Kidney (tissue), 14 donors: ENCODE measurements around the gene CEP131. TPM values are rescaled to one million over a fixed set of nuclear protein-coding genes. Genes with fewer than 3 reads are reported as not detected.

Experiments
- DNase-seq, 5 donors: peaks; one replicate each; pipeline ENCODE4 v3.0.0-alpha.2; 2013 to 2020
- FAIRE-seq: peaks from 2 replicates; lab custom pipeline; 2012; peaks lifted over from hg19 to GRCh38; lab: Jason Lieb, UNC
- H3K27ac ChIP-seq, 2 donors: one replicate each; pipeline ENCODE4 v1.7.0; 2013; ENCODE audit warnings: low read depth in 2 of 2, low read length in 2 of 2, inconsistent platforms in 1 of 2
- H3K27me3 ChIP-seq: one replicate; pipeline ENCODE4 v1.7.1; 2013; ENCODE audit warnings: low read length, inconsistent platforms; ENCODE audit not compliant: control insufficient read depth, insufficient read depth
- H3K36me3 ChIP-seq, 3 donors: one replicate each; pipeline versions ENCODE4 v1.7.0 to v1.7.1; 2013; ENCODE audit warnings: low read length in 3 of 3, control low read depth in 1 of 3, inconsistent platforms in 1 of 3; ENCODE audit not compliant: insufficient read depth in 3 of 3, control insufficient read depth in 2 of 3
- H3K4me1 ChIP-seq, 3 donors: one replicate each; pipeline versions ENCODE4 v1.7.0 to v1.7.1; 2013; ENCODE audit warnings: low read length in 3 of 3, inconsistent platforms in 1 of 3, low read depth in 1 of 3; ENCODE audit not compliant: control insufficient read depth in 2 of 3, insufficient read depth in 2 of 3
- H3K4me3 ChIP-seq, 3 donors: one replicate each; pipeline versions ENCODE4 v1.7.0 to v1.8.1; 2013; ENCODE audit warnings: low read length in 3 of 3, control low read depth in 1 of 3, inconsistent platforms in 1 of 3
- H3K9ac ChIP-seq, 3 donors: one replicate each; pipeline versions ENCODE4 v1.7.0 to v1.7.1; 2013; ENCODE audit warnings: low read length in 3 of 3, control low read depth in 1 of 3, inconsistent platforms in 1 of 3
- H3K9me3 ChIP-seq, 3 donors: one replicate each; pipeline versions ENCODE4 v1.7.0 to v1.7.1; 2013; ENCODE audit warnings: low read length in 3 of 3, control low read depth in 1 of 3, inconsistent platforms in 1 of 3; ENCODE audit not compliant: control insufficient read depth in 2 of 3, insufficient read depth in 1 of 3
- intact Hi-C: fragments of 100-400 bp; cut with DNase I; formaldehyde crosslinking; loops from one replicate; pipeline ENCODE4 v1.11.1; 2022
- polyA plus RNA-seq: library from polyadenylated mRNA; stranded (reverse); fragments of 350-450 nt; fragmentation: Illumina TruSeq; extraction: RNeasy Lipid Tissue Mini Kit (QIAGEN cat#74804); gene quantifications from one replicate; pipeline ENCODE4 v1.2.3, GENCODE V29; 2014; ENCODE audit warnings: low read depth, low replicate concordance; ENCODE audit not compliant: insufficient read depth
- total RNA-seq: library from RNA; stranded (reverse); fragmentation: NEBNext Ultra II Directional; extraction: Animal tissue kit (Norgen Biotek cat#: 25700); gene quantifications from one replicate; pipeline ENCODE4 v1.2.1, GENCODE V29; 2021
- TF ChIP-seq, protein P1 (sequence below): IDR thresholded peaks from 3 replicates; pipeline ENCODE4 v1.5.1; 2012; ENCODE audit warnings: mild to moderate bottlenecking, moderate library complexity, borderline replicate concordance; ENCODE audit not compliant: insufficient read depth; ENCODE audit errors: extremely low read depth
- donor health status: control.
- donor health status: control.
- donor health status: control.
- donor health status: control.
- donor health status: control.
- donor health status: DM: yes; HTN: yes; CAD: no.
- donor health status: Normal renal cell carcinoma (clear cell type).

CEP131 gene
- total and polyA plus RNA-seq, 2 donors from 2014 or later: 6.9 to 7.5 TPM

- intact Hi-C loops: no loop called here
- H3K27ac ChIP-seq: no peak overlapping the region
- no peaks in the 10 kb centered on the region for H3K27me3 ChIP-seq
- peak in 1 of 5 donors; percentile 41 for DNase-seq
- H3K36me3 ChIP-seq: no peaks in the 10 kb centered on the region
- no peaks in the 10 kb centered on the region for H3K4me1 ChIP-seq
- H3K9me3 ChIP-seq: no peaks in the 10 kb centered on the region
- TF ChIP-seq, protein P1, sequence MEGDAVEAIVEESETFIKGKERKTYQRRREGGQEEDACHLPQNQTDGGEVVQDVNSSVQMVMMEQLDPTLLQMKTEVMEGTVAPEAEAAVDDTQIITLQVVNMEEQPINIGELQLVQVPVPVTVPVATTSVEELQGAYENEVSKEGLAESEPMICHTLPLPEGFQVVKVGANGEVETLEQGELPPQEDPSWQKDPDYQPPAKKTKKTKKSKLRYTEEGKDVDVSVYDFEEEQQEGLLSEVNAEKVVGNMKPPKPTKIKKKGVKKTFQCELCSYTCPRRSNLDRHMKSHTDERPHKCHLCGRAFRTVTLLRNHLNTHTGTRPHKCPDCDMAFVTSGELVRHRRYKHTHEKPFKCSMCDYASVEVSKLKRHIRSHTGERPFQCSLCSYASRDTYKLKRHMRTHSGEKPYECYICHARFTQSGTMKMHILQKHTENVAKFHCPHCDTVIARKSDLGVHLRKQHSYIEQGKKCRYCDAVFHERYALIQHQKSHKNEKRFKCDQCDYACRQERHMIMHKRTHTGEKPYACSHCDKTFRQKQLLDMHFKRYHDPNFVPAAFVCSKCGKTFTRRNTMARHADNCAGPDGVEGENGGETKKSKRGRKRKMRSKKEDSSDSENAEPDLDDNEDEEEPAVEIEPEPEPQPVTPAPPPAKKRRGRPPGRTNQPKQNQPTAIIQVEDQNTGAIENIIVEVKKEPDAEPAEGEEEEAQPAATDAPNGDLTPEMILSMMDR: no peak
- FAIRE-seq: no peak
- no peak overlapping the region for H3K9ac ChIP-seq
- no peak overlapping the region for H3K4me3 ChIP-seq
Observed at GRCh38 chr17:81152288-81152828, 70.4 kb downstream of the CEP131 start.

DNA sequence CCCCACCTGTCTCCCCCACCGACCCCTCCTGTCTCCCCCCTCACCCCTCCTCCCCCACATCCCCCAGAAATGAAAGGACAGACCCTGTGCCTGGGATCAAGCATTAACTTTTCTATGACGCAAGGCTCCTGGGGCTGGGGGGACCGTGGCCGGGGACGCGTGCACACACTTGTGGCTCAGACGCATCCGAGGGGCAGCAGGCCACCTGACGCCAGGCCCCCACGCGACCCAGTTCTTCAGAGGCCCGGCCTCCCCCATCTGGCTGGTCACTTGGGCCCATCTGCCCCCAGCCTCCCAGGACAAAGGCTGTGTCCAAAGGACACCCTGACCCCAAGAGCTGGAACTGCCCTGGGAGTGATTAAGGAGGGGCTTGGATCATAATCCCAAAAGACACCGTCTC is 71.5 kb downstream of the CEP131 start:
- Histone ChIP-seq H3K9ac (no peak overlapping the region), H3K4me1 (no peaks in the 10 kb centered on the region), H3K36me3 (no peaks in the 10 kb centered on the region), H3K4me3 (no peak overlapping the region), H3K27me3 (no peaks in the 10 kb centered on the region), H3K9me3 (no peaks in the 10 kb centered on the region), H3K27ac (no peak overlapping the region)
- intact Hi-C loops: no loop called here
- TF ChIP-seq, protein P1: no peak
- FAIRE-seq (no peak), DNase-seq (peak in 1 of 5 donors; percentile 59)

DNA sequence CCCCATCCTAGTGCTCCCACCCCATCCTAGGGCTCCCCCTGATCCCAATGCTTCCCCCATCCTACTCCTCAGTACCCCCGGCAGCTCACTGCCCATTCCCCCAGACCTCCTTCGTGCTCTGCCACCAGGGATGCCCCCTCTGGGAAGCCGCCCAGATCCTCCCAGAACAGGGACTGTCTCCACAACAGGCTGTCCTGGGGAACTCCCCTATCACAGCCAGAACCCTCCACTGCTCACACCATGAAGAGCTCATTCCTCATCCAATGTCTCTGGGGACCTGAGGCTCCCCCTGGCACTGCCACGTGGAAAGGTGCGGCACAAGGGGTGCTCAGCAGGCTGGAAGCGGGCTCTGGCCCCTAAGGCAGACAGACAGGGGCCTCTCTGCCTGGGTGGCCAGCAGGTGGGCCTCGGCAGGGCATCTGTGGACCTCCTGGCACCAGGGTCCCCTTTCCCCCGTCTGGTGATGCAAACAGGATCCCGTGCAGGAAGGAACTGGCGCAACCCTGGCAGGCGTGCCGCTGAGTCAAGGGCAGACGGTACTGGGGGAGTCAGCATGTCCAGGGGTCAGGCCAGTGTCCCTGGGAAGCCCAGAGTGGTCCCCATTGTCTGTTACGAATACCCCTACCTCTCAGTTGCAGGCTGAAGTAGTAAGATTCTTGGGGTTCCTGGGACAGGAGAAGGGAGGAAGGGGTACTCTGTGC is 72.2 kb downstream of the CEP131 start:
- TF ChIP-seq, protein P1: no peak
- Histone ChIP-seq H3K4me1 (no peaks in the 10 kb centered on the region), H3K27ac (no peak overlapping the region), H3K9me3 (no peaks in the 10 kb centered on the region), H3K4me3 (no peak overlapping the region), H3K9ac (no peak overlapping the region), H3K27me3 (no peaks in the 10 kb centered on the region), H3K36me3 (no peaks in the 10 kb centered on the region)
- DNase-seq (no peak), FAIRE-seq (no peak)
- intact Hi-C loops: no loop called here
